ENCODE data around the gene EIF3D.

Gene EIF3D

DNA sequence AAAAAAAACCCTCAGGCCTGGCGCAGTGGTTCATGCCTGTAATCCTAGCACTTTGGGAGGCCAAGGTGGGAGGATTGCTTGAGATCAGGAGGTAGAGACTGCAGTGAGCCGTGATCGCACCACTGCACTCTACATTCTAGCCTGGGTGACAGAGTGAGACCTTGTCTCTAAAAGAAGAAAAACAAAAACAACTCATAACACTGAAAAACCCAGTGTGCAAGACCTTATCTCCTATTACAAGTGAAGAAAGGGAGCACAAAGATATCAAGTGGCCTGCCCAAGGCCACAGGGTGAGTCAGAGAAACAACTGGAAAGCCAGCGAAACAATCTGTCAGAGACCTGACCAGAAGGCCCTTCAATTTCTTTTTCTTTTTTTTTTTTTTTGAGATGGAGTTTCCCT, 50.0 kb downstream of the EIF3D start:
- no peak overlapping the region for H2AFZ ChIP-seq (ENCODE audit: low read depth, low read length)
- no peaks in the 10 kb centered on the region for H3K27me3 ChIP-seq (ENCODE audit: low read depth, low read length)
- no peak overlapping the region for H3K4me3 ChIP-seq (ENCODE audit: low read length)
- TF ChIP-seq EZH2phosphoT487 (IDR thresholded peaks at IDR 0.05; ENCODE audit: low read depth): no peak
- TF ChIP-seq, protein P1, sequence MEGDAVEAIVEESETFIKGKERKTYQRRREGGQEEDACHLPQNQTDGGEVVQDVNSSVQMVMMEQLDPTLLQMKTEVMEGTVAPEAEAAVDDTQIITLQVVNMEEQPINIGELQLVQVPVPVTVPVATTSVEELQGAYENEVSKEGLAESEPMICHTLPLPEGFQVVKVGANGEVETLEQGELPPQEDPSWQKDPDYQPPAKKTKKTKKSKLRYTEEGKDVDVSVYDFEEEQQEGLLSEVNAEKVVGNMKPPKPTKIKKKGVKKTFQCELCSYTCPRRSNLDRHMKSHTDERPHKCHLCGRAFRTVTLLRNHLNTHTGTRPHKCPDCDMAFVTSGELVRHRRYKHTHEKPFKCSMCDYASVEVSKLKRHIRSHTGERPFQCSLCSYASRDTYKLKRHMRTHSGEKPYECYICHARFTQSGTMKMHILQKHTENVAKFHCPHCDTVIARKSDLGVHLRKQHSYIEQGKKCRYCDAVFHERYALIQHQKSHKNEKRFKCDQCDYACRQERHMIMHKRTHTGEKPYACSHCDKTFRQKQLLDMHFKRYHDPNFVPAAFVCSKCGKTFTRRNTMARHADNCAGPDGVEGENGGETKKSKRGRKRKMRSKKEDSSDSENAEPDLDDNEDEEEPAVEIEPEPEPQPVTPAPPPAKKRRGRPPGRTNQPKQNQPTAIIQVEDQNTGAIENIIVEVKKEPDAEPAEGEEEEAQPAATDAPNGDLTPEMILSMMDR (IDR thresholded peaks at IDR 0.05; ENCODE audit: low read depth, low read length): no peak
- no peak overlapping the region for H3K27ac ChIP-seq (ENCODE audit: low read length)
- H3K36me3 ChIP-seq (replicated peaks; ENCODE audit: low read depth, low read length): peaks cover 35% of the 10 kb centered on the region
- peaks cover 14% of the 10 kb centered on the region for H3K79me2 ChIP-seq (ENCODE audit: low read length)
- H3K4me1 ChIP-seq (ENCODE audit: low read length): peaks cover 11% of the 10 kb centered on the region
- H3K9ac ChIP-seq (ENCODE audit: low read length): no peak overlapping the region
- H3K9me3 ChIP-seq (ENCODE audit: insufficient read depth, low read length): no peaks in the 10 kb centered on the region
- H4K20me1 ChIP-seq (ENCODE audit: insufficient read depth, low read length): no peaks in the 10 kb centered on the region
- no peak overlapping the region for H3K4me2 ChIP-seq (ENCODE audit: low read length)

DNA sequence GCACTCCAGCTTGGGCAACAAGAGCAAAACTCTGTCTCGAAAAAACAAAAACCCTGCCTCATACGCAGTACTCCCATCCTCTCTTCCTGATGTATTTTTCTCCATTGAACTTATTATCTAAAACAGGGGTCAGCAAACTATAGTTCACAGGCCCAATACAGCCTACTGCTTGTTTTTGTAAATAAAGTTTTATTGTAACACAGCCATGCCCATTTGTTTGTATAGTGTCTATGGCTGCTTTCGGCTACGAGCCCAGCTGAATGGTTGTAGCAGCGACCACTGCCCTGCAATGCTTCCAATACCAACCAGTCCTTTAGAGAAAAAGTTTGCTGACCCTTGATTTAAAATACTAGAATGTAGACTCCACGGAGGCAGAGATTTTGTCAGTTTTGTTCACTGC, 53.6 kb downstream of the EIF3D start:
- H3K4me3 ChIP-seq (ENCODE audit: low read length): no peak overlapping the region
- peaks cover 3% of the 10 kb centered on the region for H3K4me1 ChIP-seq (ENCODE audit: low read length)
- no peaks in the 10 kb centered on the region for H3K27me3 ChIP-seq (ENCODE audit: low read depth, low read length)
- no peak overlapping the region for H2AFZ ChIP-seq (ENCODE audit: low read depth, low read length)
- H3K36me3 ChIP-seq (replicated peaks; ENCODE audit: low read depth, low read length): peaks cover 49% of the 10 kb centered on the region
- no peaks in the 10 kb centered on the region for H4K20me1 ChIP-seq (ENCODE audit: insufficient read depth, low read length)
- H3K27ac ChIP-seq (ENCODE audit: low read length): no peak overlapping the region
- H3K9ac ChIP-seq (ENCODE audit: low read length): no peak overlapping the region
- H3K9me3 ChIP-seq (ENCODE audit: insufficient read depth, low read length): no peaks in the 10 kb centered on the region
- H3K79me2 ChIP-seq (ENCODE audit: low read length): peaks cover 4% of the 10 kb centered on the region
- H3K4me2 ChIP-seq (ENCODE audit: low read length): no peak overlapping the region
- no peak for TF ChIP-seq EZH2phosphoT487 (IDR thresholded peaks at IDR 0.05; ENCODE audit: low read depth)
- TF ChIP-seq, protein P1 (IDR thresholded peaks at IDR 0.05; ENCODE audit: low read depth, low read length): no peak

DNA sequence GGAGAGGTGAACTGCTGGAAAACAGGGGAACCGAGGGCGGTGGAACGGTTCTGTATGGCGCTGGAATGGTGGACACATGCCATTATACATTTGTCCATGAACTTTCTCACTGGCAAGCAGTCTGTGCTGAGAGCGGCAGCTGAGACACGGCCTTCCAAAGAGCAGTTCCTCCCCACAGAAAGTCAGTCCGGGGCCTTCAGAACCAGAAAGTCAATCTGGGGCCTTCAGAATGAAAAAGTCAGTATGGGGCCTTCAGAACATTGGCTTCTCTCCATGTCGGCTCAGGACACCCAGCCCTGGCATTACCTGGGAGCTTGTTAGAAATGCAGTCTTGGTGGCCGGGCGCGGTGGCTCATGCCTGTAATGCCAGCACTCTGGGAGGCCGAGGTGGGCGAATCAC, 56.3 kb downstream of the EIF3D start:
- TF ChIP-seq, protein P1 (IDR thresholded peaks at IDR 0.05; ENCODE audit: low read depth, low read length): no peak
- TF ChIP-seq EZH2phosphoT487 (IDR thresholded peaks at IDR 0.05; ENCODE audit: low read depth): no peak
- Histone ChIP-seq H3K27me3 (ENCODE audit: low read depth, low read length) (no peaks in the 10 kb centered on the region), H3K27ac (ENCODE audit: low read length) (no peak overlapping the region), H3K9ac (ENCODE audit: low read length) (no peak overlapping the region), H3K4me1 (ENCODE audit: low read length) (no peaks in the 10 kb centered on the region), H3K79me2 (ENCODE audit: low read length) (no peaks in the 10 kb centered on the region), H3K9me3 (ENCODE audit: insufficient read depth, low read length) (no peaks in the 10 kb centered on the region), H3K4me2 (ENCODE audit: low read length) (no peak overlapping the region), H3K4me3 (ENCODE audit: low read length) (no peak overlapping the region), H2AFZ (ENCODE audit: low read depth, low read length) (no peak overlapping the region), H4K20me1 (ENCODE audit: insufficient read depth, low read length) (no peaks in the 10 kb centered on the region), H3K36me3 (replicated peaks; ENCODE audit: low read depth, low read length) (peaks cover 41% of the 10 kb centered on the region)

DNA sequence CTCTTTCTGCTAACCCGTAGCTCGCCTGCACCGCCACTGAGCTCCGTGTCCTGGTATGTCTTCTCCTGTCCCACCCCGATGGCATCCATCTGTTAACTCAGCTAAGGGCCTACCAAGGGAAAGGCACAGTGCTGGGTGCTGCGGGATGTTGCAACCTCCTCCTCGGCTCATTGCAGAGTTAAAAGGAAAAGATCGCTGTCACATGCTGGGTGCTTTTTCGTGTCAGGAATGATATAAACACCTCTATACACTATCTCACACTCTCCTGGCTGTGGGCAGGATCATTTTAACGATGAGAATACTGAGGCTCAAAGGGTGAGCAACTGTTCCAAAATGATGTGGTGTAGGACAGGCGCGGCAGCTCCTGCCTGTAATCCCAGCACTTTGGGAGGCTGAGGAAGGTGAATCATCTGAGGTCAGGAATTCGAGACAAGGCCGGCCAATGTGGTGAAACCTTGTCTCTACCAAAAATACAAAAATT, 57.6 kb downstream of the EIF3D start:
- Histone ChIP-seq H3K36me3 (replicated peaks; ENCODE audit: low read depth, low read length) (peaks cover 39% of the 10 kb centered on the region), H3K4me1 (ENCODE audit: low read length) (no peaks in the 10 kb centered on the region), H2AFZ (ENCODE audit: low read depth, low read length) (no peak overlapping the region), H3K9me3 (ENCODE audit: insufficient read depth, low read length) (no peaks in the 10 kb centered on the region), H4K20me1 (ENCODE audit: insufficient read depth, low read length) (no peaks in the 10 kb centered on the region), H3K27ac (ENCODE audit: low read length) (no peak overlapping the region), H3K4me3 (ENCODE audit: low read length) (no peak overlapping the region), H3K4me2 (ENCODE audit: low read length) (no peak overlapping the region), H3K27me3 (ENCODE audit: low read depth, low read length) (no peaks in the 10 kb centered on the region), H3K79me2 (ENCODE audit: low read length) (no peaks in the 10 kb centered on the region), H3K9ac (ENCODE audit: low read length) (no peak overlapping the region)
- TF ChIP-seq EZH2phosphoT487 (IDR thresholded peaks at IDR 0.05; ENCODE audit: low read depth): no peak
- TF ChIP-seq, protein P1 (IDR thresholded peaks at IDR 0.05; ENCODE audit: low read depth, low read length): no peak

All from OCI-LY3 (cell line).